Panc1 (cell line): Measurements from ENCODE around the gene NKG7.

Source experiments
- CTCF ChIP-seq: fragments of 450-650 bp; IDR thresholded peaks from 2 replicates; pipeline ENCODE4 v1.5.1; 2017; ENCODE audit warnings: mild to moderate bottlenecking
- TCF7L2 ChIP-seq: IDR thresholded peaks from 2 replicates; pipeline ENCODE4 v1.6.1; 2011; ENCODE audit warnings: mild to moderate bottlenecking, low read depth, low read length, inconsistent platforms

DNA sequence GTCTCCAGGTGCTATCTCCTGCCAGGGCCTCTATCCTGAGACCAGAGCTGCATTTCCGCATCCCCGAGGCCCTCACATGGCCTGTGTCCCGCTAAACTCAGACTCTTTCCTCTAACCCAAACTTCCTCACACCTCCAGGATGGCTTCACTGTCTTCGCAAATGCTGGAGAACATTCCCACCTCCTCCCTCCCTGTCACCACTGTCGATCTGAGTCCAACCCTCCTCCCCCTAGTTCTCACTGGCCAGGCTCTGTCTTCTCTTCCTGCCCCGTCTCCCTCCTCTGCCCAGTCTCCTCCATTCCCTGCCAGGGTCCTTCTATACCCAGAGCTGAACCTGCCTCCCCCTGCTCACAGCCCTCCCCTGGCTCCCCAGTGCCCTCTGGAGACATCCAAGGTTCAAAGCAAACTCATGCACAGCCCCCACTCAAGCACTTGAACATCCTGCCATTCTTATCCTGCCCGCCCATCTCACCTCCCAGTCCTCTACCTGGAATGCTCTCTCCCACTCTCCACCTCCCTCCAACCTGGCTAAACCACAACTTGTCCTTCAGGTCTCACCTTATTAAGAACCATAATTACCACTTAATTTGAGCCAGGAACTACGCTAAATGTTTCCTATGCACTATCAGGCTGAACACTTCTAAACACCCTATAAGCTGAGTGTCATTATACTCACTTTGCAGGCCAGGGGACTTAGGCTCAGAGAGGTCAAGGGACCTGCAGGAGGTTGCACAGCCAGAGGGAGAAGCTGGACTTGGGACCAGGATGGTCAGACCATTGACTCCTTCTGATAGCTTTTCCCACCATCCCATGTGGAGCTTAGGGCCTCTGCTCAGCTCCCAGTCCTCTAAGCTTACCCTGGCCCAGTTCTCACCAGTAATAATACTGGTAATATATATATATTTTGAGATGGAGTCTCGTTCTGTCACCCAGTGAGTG lies 29.6 kb downstream of the NKG7 start:
- no peak for TF ChIP-seq CTCF
- no peak for TF ChIP-seq TCF7L2
